NCI-H510A treated with DMSO at 0.1 percent for 48 hours (cell line): ENCODE results near the gene PTGIS.
A peak's percentile ranks its signal among the peaks of the same experiment; 100 is the strongest.

Experiments used
- DNase-seq: peaks from one replicate; lab custom pipeline; 2025; lab: John Stamatoyannopoulos, UW

PTGIS gene

GRCh38 chr20:49529470-49529869 is 38.5 kb downstream of the PTGIS start:
- no peak for DNase-seq

GRCh38 chr20:49526568-49526967 is 41.4 kb downstream of the PTGIS start:
- no peak for DNase-seq

GRCh38 chr20:49526056-49526455 is 41.9 kb downstream of the PTGIS start:
- DNase-seq = no peak

GRCh38 chr20:49523767-49524360 is 44.1 kb downstream of the PTGIS start:
- no peak for DNase-seq

GRCh38 chr20:49521356-49521755 is 46.6 kb downstream of the PTGIS start:
- DNase-seq = no peak

GRCh38 chr20:49519777-49520359 is 48.1 kb downstream of the PTGIS start:
- no peak for DNase-seq

- no peak for DNase-seq
Measured at GRCh38 chr20:49519212-49519712, 48.7 kb downstream of the PTGIS start.

- no peak for DNase-seq
Measured at GRCh38 chr20:49518576-49518975, 49.4 kb downstream of the PTGIS start.

GRCh38 chr20:49517805-49518100 is 50.2 kb downstream of the PTGIS start:
- no peak for DNase-seq

- DNase-seq = no peak
Measured at GRCh38 chr20:49516916-49517804, 50.8 kb downstream of the PTGIS start.

- no peak for DNase-seq
Measured at GRCh38 chr20:49515586-49515985, 52.4 kb downstream of the PTGIS start.

- no peak for DNase-seq
Measured at GRCh38 chr20:49513517-49513916, 54.4 kb downstream of the PTGIS start.

GRCh38 chr20:49513009-49513408 is 54.9 kb downstream of the PTGIS start:
- DNase-seq = no peak

GRCh38 chr20:49511788-49512525 is 56.0 kb downstream of the PTGIS start:
- no peak for DNase-seq

- DNase-seq = no peak
Measured at GRCh38 chr20:49510562-49511122, 57.3 kb downstream of the PTGIS start.

GRCh38 chr20:49508435-49509199 is 59.3 kb downstream of the PTGIS start:
- peak; percentile 55 for DNase-seq

GRCh38 chr20:49507741-49508434 is 60.0 kb downstream of the PTGIS start:
- no peak for DNase-seq

GRCh38 chr20:49505518-49505917 is 62.4 kb downstream of the PTGIS start:
- no peak for DNase-seq

GRCh38 chr20:49503176-49503575 is 64.8 kb downstream of the PTGIS start:
- DNase-seq = no peak

GRCh38 chr20:49501917-49502316 is 66.0 kb downstream of the PTGIS start:
- no peak for DNase-seq

- DNase-seq = no peak
Measured at GRCh38 chr20:49497398-49497669, 70.6 kb downstream of the PTGIS start.
